Neural progenitor cell (in vitro differentiated cells): ENCODE measurements around the gene ZNF8. TPM values are rescaled to one million over a fixed set of nuclear protein-coding genes. Genes with fewer than 3 reads are reported as not detected.

Source experiments
- DNase-seq: peaks from one replicate; pipeline ENCODE4 v3.0.0-alpha.2; 2016; ENCODE audit warnings: low spot score
- H2AFZ ChIP-seq: fragments of 200-600 bp; sonication (generic); replicated peaks from 2 replicates; pipeline ENCODE4 v1.6.1; 2016; ENCODE audit warnings: antibody characterized with exemption
- H3F3A ChIP-seq: fragments of 200-600 bp; sonication (generic); 2 replicates; pipeline ENCODE4 v1.6.1; 2016; ENCODE audit warnings: antibody characterized with exemption, low read depth
- H3K27ac ChIP-seq: fragments of 200-600 bp; sonication (generic); 2 replicates; pipeline ENCODE4 v1.5.1; 2016; ENCODE audit warnings: mild to moderate bottlenecking
- H3K27me3 ChIP-seq: fragments of 200-600 bp; sonication (generic); 2 replicates; pipeline ENCODE4 v1.6.1; 2016; ENCODE audit warnings: mild to moderate bottlenecking, moderate library complexity
- H3K36me3 ChIP-seq: fragments of 200-600 bp; sonication (generic); 2 replicates; pipeline ENCODE4 v1.5.1; 2016
- H3K4me1 ChIP-seq: fragments of 200-600 bp; sonication (generic); 2 replicates; pipeline ENCODE4 v1.6.1; 2016; ENCODE audit warnings: mixed run types
- H3K4me2 ChIP-seq: fragments of 200-600 bp; sonication (generic); 2 replicates; pipeline ENCODE4 v1.6.1; 2016
- H3K4me3 ChIP-seq: fragments of 200-600 bp; sonication (generic); 2 replicates; pipeline ENCODE4 v1.5.1; 2016
- H3K79me2 ChIP-seq: fragments of 200-600 bp; sonication (generic); 2 replicates; pipeline ENCODE4 v1.6.1; 2016; ENCODE audit warnings: low read depth
- H3K9ac ChIP-seq: fragments of 200-600 bp; sonication (generic); 2 replicates; pipeline ENCODE4 v1.6.1; 2016
- H3K9me3 ChIP-seq: fragments of 200-600 bp; sonication (generic); 2 replicates; pipeline ENCODE4 v1.5.1; 2016; ENCODE audit warnings: low read depth
- H4K20me1 ChIP-seq: fragments of 200-600 bp; sonication (generic); 2 replicates; pipeline ENCODE4 v1.6.1; 2016; ENCODE audit warnings: low read depth
- H3K27ac Mint-ChIP-seq: 3 replicates; pipeline ENCODE4 v1.8.0; 2021; ENCODE audit warnings: mixed read lengths
- H3K27me3 Mint-ChIP-seq: 2 replicates; pipeline ENCODE4 v1.8.0; 2022; ENCODE audit warnings: low read depth, mild to moderate bottlenecking, inconsistent platforms, moderate library complexity, mixed read lengths; ENCODE audit not compliant: insufficient read depth
- H3K36me3 Mint-ChIP-seq: 3 replicates; pipeline ENCODE4 v1.8.0; 2021; ENCODE audit warnings: mixed read lengths
- H3K4me1 Mint-ChIP-seq: 3 replicates; pipeline ENCODE4 v1.8.0; 2021; ENCODE audit warnings: mixed read lengths
- H3K4me3 Mint-ChIP-seq: 3 replicates; pipeline ENCODE4 v1.8.0; 2021; ENCODE audit warnings: mild to moderate bottlenecking, moderate library complexity, mixed read lengths
- H3K9me3 Mint-ChIP-seq: 3 replicates; pipeline ENCODE4 v1.8.0; 2020; ENCODE audit warnings: mixed read lengths
- EZH2 ChIP-seq: fragments of 200-600 bp; sonication (generic); IDR thresholded peaks from 2 replicates; pipeline ENCODE4 v1.6.1; 2017; ENCODE audit warnings: antibody characterized with exemption, mild to moderate bottlenecking, moderate library complexity
- EZH2phosphoT487 ChIP-seq: fragments of 200-600 bp; sonication (generic); IDR thresholded peaks from 2 replicates; pipeline ENCODE4 v1.6.1; 2017; ENCODE audit warnings: antibody characterized with exemption
- total RNA-seq: library from RNA; depleted of rRNA; stranded (reverse); fragments of >200 nt; gene quantifications from 2 replicates; pipeline ENCODE4 v1.2.3, GENCODE V29; 2015; ENCODE audit warnings: low replicate concordance
- TF ChIP-seq, protein P1 (sequence below): fragments of 200-600 bp; sonication (generic); IDR thresholded peaks from 2 replicates; pipeline ENCODE4 v1.5.1; 2017; ENCODE audit warnings: antibody characterized with exemption, mild to moderate bottlenecking

The ZNF8 gene
- 18.6 and 24.0 TPM in 2 replicates for total RNA-seq

DNA sequence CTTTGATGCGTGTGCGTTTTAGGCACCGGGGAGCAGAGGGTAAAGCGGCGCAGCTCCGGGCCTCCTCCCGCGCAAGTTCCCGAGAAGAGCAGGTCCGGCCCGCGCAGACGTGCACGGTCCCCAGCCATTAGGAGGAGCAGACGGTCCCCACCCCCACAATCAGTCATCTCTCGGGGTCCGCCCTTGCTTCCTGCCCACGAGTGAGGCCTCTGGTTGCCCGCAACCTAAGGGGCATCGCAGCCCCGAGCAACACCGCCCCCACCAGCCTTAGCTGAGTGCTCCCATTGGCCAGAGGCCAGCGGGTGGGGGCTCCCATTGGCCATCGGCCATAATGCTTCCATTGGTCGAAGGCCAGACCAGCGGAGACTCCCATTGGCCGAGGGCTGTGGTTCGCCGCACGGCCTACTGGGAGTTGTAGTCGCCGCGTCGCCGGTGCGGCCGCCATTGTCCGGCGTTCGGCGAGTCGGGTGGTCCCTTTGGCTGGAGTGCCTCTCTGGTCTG is at the start of gene ZNF8:
Gene ZNF8 (plus strand): TSS at position 415 of the 501 bp plus-strand sequence. CDS start 127 bp downstream, outside the sequence.
- no peak for TF ChIP-seq EZH2
- no peak for TF ChIP-seq EZH2phosphoT487
- TF ChIP-seq, protein P1, sequence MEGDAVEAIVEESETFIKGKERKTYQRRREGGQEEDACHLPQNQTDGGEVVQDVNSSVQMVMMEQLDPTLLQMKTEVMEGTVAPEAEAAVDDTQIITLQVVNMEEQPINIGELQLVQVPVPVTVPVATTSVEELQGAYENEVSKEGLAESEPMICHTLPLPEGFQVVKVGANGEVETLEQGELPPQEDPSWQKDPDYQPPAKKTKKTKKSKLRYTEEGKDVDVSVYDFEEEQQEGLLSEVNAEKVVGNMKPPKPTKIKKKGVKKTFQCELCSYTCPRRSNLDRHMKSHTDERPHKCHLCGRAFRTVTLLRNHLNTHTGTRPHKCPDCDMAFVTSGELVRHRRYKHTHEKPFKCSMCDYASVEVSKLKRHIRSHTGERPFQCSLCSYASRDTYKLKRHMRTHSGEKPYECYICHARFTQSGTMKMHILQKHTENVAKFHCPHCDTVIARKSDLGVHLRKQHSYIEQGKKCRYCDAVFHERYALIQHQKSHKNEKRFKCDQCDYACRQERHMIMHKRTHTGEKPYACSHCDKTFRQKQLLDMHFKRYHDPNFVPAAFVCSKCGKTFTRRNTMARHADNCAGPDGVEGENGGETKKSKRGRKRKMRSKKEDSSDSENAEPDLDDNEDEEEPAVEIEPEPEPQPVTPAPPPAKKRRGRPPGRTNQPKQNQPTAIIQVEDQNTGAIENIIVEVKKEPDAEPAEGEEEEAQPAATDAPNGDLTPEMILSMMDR, result no peak
- peaks cover 62% of the 10 kb centered on the region for H3K36me3 Mint-ChIP-seq

DNA sequence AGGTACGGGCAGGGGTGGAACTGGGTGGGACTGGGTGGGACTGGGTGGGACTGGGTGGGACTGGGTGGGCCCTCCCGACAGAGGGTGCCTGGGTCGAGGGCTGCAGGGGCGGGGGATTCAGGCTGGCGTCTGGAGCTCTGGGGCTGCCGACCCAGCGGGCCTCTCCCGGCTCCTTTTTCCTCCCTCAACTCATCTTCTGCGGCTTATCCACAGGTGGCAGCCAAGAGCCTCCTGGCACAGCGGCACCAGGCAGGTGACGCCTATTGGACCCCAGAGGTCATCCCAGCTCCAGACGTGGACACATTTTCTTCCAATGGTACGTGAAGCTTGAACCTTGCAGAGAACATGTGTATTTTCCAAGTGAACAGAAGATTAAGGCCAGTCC is 49.5 kb upstream of the ZNF8 start:
- peaks cover 64% of the 10 kb centered on the region for H3K79me2 ChIP-seq
- peaks cover 21% of the 10 kb centered on the region for H3F3A ChIP-seq
- no peaks in the 10 kb centered on the region for H3K27me3 ChIP-seq
- H3K9me3 ChIP-seq, result peaks cover 3% of the 10 kb centered on the region
- DNase-seq, result peak; percentile 65
- H4K20me1 ChIP-seq, result peaks cover 6% of the 10 kb centered on the region
- H3K36me3 ChIP-seq, result peaks cover 23% of the 10 kb centered on the region
- H3K27ac Mint-ChIP-seq, result no peak overlapping the region
- H3K4me1 Mint-ChIP-seq, result peaks cover 12% of the 10 kb centered on the region
- no peak for TF ChIP-seq EZH2phosphoT487
- TF ChIP-seq, protein P1, result peak; percentile 30
- peaks cover 51% of the 10 kb centered on the region for H3K36me3 Mint-ChIP-seq
- H3K4me3 ChIP-seq, result peak overlapping the region; percentile 81
- peaks cover 77% of the 10 kb centered on the region for H3K9me3 Mint-ChIP-seq
- peaks cover 13% of the 10 kb centered on the region for H3K4me1 ChIP-seq
- peak overlapping the region; percentile 63 for H3K9ac ChIP-seq
- H3K27me3 Mint-ChIP-seq, result peaks cover 14% of the 10 kb centered on the region
- H3K4me2 ChIP-seq, result peak overlapping the region; percentile 90
- H3K27ac ChIP-seq, result peak overlapping the region; percentile 81
- peak overlapping the region; percentile 87 for H3K4me3 Mint-ChIP-seq
- no peak overlapping the region for H2AFZ ChIP-seq

More for the DNA sequence above, at the start of gene ZNF8:
- Histone ChIP-seq H3K79me2 (peaks cover 68% of the 10 kb centered on the region), H3F3A (peaks cover 17% of the 10 kb centered on the region), H4K20me1 (peaks cover 26% of the 10 kb centered on the region), H3K9ac (peak within 1 kb of the TSS; percentile 81), H3K36me3 (peaks cover 9% of the 10 kb centered on the region), H3K4me1 (peaks cover 16% of the 10 kb centered on the region), H3K27ac (peak within 1 kb of the TSS; percentile 74), H2AFZ (peak within 1 kb of the TSS; percentile 91), H3K4me2 (peak within 1 kb of the TSS; percentile 97), H3K4me3 (peak within 1 kb of the TSS; percentile 81), H3K27me3 (no peaks in the 10 kb centered on the region), H3K9me3 (no peaks in the 10 kb centered on the region)
- Mint-ChIP-seq H3K4me3 (peak within 1 kb of the TSS; percentile 96), H3K4me1 (peaks cover 3% of the 10 kb centered on the region), H3K9me3 (peaks cover 79% of the 10 kb centered on the region), H3K27ac (peak within 1 kb of the TSS; percentile 95), H3K27me3 (peaks cover 9% of the 10 kb centered on the region)
- DNase-seq, result peak; percentile 100

DNA sequence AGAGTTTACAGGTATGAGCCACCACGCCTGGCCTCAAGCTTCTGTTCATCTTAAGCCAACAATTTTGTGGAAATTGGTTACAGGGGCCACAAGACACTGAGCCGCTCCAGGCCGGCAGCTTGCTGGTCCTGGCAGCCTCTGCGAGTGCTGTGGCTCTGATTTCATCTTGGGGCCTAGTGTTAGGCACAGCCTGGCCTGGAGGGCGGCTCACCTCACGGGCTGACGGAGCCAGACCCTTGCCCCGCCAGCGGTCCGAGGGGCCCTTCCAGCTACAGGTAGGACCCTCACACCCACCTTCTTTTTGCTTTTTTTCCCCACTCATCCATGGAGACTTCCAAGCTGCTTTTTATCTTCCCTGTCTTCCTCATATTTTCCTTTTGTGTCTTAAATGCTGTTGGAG is 41.4 kb upstream of the ZNF8 start:
- H3K36me3 ChIP-seq, result peaks cover 20% of the 10 kb centered on the region
- H3K27me3 Mint-ChIP-seq, result no peaks in the 10 kb centered on the region
- H3K36me3 Mint-ChIP-seq, result peaks cover 75% of the 10 kb centered on the region
- H3K27ac Mint-ChIP-seq, result no peak overlapping the region
- DNase-seq, result no peak
- no peak overlapping the region for H3K4me3 Mint-ChIP-seq
- no peak for TF ChIP-seq EZH2
- TF ChIP-seq EZH2phosphoT487, result no peak
- TF ChIP-seq, protein P1, result no peak
- no peaks in the 10 kb centered on the region for H3K4me1 Mint-ChIP-seq
- no peak overlapping the region for H2AFZ ChIP-seq
- H3K27ac ChIP-seq, result no peak overlapping the region
- no peak overlapping the region for H3K4me2 ChIP-seq
- peaks cover 87% of the 10 kb centered on the region for H3K9me3 Mint-ChIP-seq
- no peaks in the 10 kb centered on the region for H3K4me1 ChIP-seq
- peaks cover 6% of the 10 kb centered on the region for H3F3A ChIP-seq
- H4K20me1 ChIP-seq, result peaks cover 6% of the 10 kb centered on the region
- H3K79me2 ChIP-seq, result peaks cover 94% of the 10 kb centered on the region
- no peaks in the 10 kb centered on the region for H3K27me3 ChIP-seq
- H3K9ac ChIP-seq, result no peak overlapping the region
- no peak overlapping the region for H3K4me3 ChIP-seq
- no peaks in the 10 kb centered on the region for H3K9me3 ChIP-seq
